ENCODE results near the gene XRN2.
A peak's percentile ranks its signal among the peaks of the same experiment; 100 is the strongest.

Gene XRN2

GRCh38 chr20:21395666-21396598 lies 92.8 kb downstream of the XRN2 start:
- Histone ChIP-seq H3K4me3 (ENCODE audit: control insufficient read depth in 1 of 7, extremely low read depth in 1 of 7, insufficient read depth in 4 of 7, low read depth in 2 of 7, low read length in 6 of 7) (peak overlapping the region in 1 of 7 experiments; percentile 28), H3K27ac (ENCODE audit: insufficient read depth in 1 of 2, low read depth in 1 of 2, low read length in 2 of 2, poor library complexity in 1 of 2, severe bottlenecking in 2 of 2) (no peak overlapping the region), H3K27me3 (replicated peaks in 2 of 5; ENCODE audit: control insufficient read depth in 4 of 5, insufficient read depth in 5 of 5, low read length in 4 of 5) (peaks cover 23 to 99% (median 68%) of the 10 kb centered on the region in 5 experiments), H3K4me1 (ENCODE audit: control extremely low read depth in 1 of 4, control insufficient read depth in 4 of 4, insufficient read depth in 4 of 4, low read length in 3 of 4) (peaks cover 0 to 21% (median 17%) of the 10 kb centered on the region in 4 experiments), H3K9me3 (ENCODE audit: control extremely low read depth in 1 of 5, control insufficient read depth in 4 of 5, insufficient read depth in 2 of 5, low read depth in 1 of 5, low read length in 4 of 5) (no peaks in the 10 kb centered on the region), H3K36me3 (ENCODE audit: control insufficient read depth in 4 of 4, insufficient read depth in 4 of 4, low read length in 3 of 4) (no peaks in the 10 kb centered on the region)
- CTCF ChIA-PET, result interaction anchor here (0.6 kb wide), 1 partner anchor 117 kb away, joined by 3 read pairs; no protein-coding TSS in a partner anchor
- POLR2A ChIA-PET, result no interaction called here
- WGBS (ENCODE audit: insufficient coverage), result 6% methylated on average over 71 of the region's 103 CpGs
- DNase-seq, result peak in 2 of 3 donors; percentile 33 to 52

GRCh38 chr20:21396599-21397340 lies 93.6 kb downstream of the XRN2 start:
- Histone ChIP-seq H3K27ac (ENCODE audit: insufficient read depth in 1 of 2, low read depth in 1 of 2, low read length in 2 of 2, poor library complexity in 1 of 2, severe bottlenecking in 2 of 2) (no peak overlapping the region), H3K36me3 (ENCODE audit: control insufficient read depth in 4 of 4, insufficient read depth in 4 of 4, low read length in 3 of 4) (no peaks in the 10 kb centered on the region), H3K4me3 (ENCODE audit: control insufficient read depth in 1 of 7, extremely low read depth in 1 of 7, insufficient read depth in 4 of 7, low read depth in 2 of 7, low read length in 6 of 7) (peak overlapping the region in 2 of 7 experiments; percentile 4 to 28), H3K4me1 (ENCODE audit: control extremely low read depth in 1 of 4, control insufficient read depth in 4 of 4, insufficient read depth in 4 of 4, low read length in 3 of 4) (peaks cover 0 to 17% (median 14%) of the 10 kb centered on the region in 4 experiments), H3K27me3 (replicated peaks in 2 of 5; ENCODE audit: control insufficient read depth in 4 of 5, insufficient read depth in 5 of 5, low read length in 4 of 5) (peaks cover 23 to 99% (median 74%) of the 10 kb centered on the region in 5 experiments), H3K9me3 (ENCODE audit: control extremely low read depth in 1 of 5, control insufficient read depth in 4 of 5, insufficient read depth in 2 of 5, low read depth in 1 of 5, low read length in 4 of 5) (no peaks in the 10 kb centered on the region)
- ChIA-PET POLR2A (no interaction called here), CTCF (no interaction called here)
- DNase-seq, result peak in 2 of 3 donors; percentile 33 to 43
- WGBS (ENCODE audit: insufficient coverage), result 4% methylated on average over 108 of the region's 116 CpGs

- Histone ChIP-seq H3K4me3 (ENCODE audit: control insufficient read depth in 1 of 7, extremely low read depth in 1 of 7, insufficient read depth in 4 of 7, low read depth in 2 of 7, low read length in 6 of 7) (peak within 1 kb of the TSS in 2 of 7 experiments; percentile 4 to 28), H3K9me3 (ENCODE audit: control extremely low read depth in 1 of 5, control insufficient read depth in 4 of 5, insufficient read depth in 2 of 5, low read depth in 1 of 5, low read length in 4 of 5) (no peaks in the 10 kb centered on the region), H3K36me3 (ENCODE audit: control insufficient read depth in 4 of 4, insufficient read depth in 4 of 4, low read length in 3 of 4) (no peaks in the 10 kb centered on the region), H3K4me1 (ENCODE audit: control extremely low read depth in 1 of 4, control insufficient read depth in 4 of 4, insufficient read depth in 4 of 4, low read length in 3 of 4) (peaks cover 0 to 16% (median 13%) of the 10 kb centered on the region in 4 experiments), H3K27ac (ENCODE audit: insufficient read depth in 1 of 2, low read depth in 1 of 2, low read length in 2 of 2, poor library complexity in 1 of 2, severe bottlenecking in 2 of 2) (no peak within 1 kb of the TSS), H3K27me3 (replicated peaks in 2 of 5; ENCODE audit: control insufficient read depth in 4 of 5, insufficient read depth in 5 of 5, low read length in 4 of 5) (peaks cover 21 to 99% (median 73%) of the 10 kb centered on the region in 5 experiments)
- DNase-seq, result peak in 1 of 3 donors; percentile 24
- ChIA-PET POLR2A (no interaction called here), CTCF (no interaction called here)
- WGBS (ENCODE audit: insufficient coverage), result 7% methylated on average over 52 of the region's 57 CpGs
These were observed 94.4 kb downstream of the XRN2 start, which contains the start of gene NKX2-4 for GRCh38 chr20:21397341-21398108. NKX2-4 (minus strand) TSS chr20:21397526; CDS start chr20:21397399, 127 bp downstream.

GRCh38 chr20:21398109-21399004 lies 95.2 kb downstream of the XRN2 start:
- peaks cover 20 to 97% (median 71%) of the 10 kb centered on the region in 5 experiments for H3K27me3 ChIP-seq (replicated peaks in 2 of 5; ENCODE audit: control insufficient read depth in 4 of 5, insufficient read depth in 5 of 5, low read length in 4 of 5)
- WGBS (ENCODE audit: insufficient coverage), result 35% methylated on average over 2 of the region's 10 CpGs
- ChIA-PET POLR2A (no interaction called here), CTCF (no interaction called here)
- no peaks in the 10 kb centered on the region for H3K9me3 ChIP-seq (ENCODE audit: control extremely low read depth in 1 of 5, control insufficient read depth in 4 of 5, insufficient read depth in 2 of 5, low read depth in 1 of 5, low read length in 4 of 5)
- H3K4me3 ChIP-seq (ENCODE audit: control insufficient read depth in 1 of 7, extremely low read depth in 1 of 7, insufficient read depth in 4 of 7, low read depth in 2 of 7, low read length in 6 of 7), result no peak overlapping the region
- no peaks in the 10 kb centered on the region for H3K36me3 ChIP-seq (ENCODE audit: control insufficient read depth in 4 of 4, insufficient read depth in 4 of 4, low read length in 3 of 4)
- peaks cover 0 to 16% (median 13%) of the 10 kb centered on the region in 4 experiments for H3K4me1 ChIP-seq (ENCODE audit: control extremely low read depth in 1 of 4, control insufficient read depth in 4 of 4, insufficient read depth in 4 of 4, low read length in 3 of 4)
- peak in 2 of 3 donors; percentile 39 to 43 for DNase-seq
- no peak overlapping the region for H3K27ac ChIP-seq (ENCODE audit: insufficient read depth in 1 of 2, low read depth in 1 of 2, low read length in 2 of 2, poor library complexity in 1 of 2, severe bottlenecking in 2 of 2)

- H3K36me3 ChIP-seq (ENCODE audit: control insufficient read depth in 4 of 4, insufficient read depth in 4 of 4, low read length in 3 of 4), result no peaks in the 10 kb centered on the region
- H3K27ac ChIP-seq (ENCODE audit: insufficient read depth in 1 of 2, low read depth in 1 of 2, low read length in 2 of 2, poor library complexity in 1 of 2, severe bottlenecking in 2 of 2), result no peak overlapping the region
- H3K9me3 ChIP-seq (ENCODE audit: control extremely low read depth in 1 of 5, control insufficient read depth in 4 of 5, insufficient read depth in 2 of 5, low read depth in 1 of 5, low read length in 4 of 5), result no peaks in the 10 kb centered on the region
- H3K4me1 ChIP-seq (ENCODE audit: control extremely low read depth in 1 of 4, control insufficient read depth in 4 of 4, insufficient read depth in 4 of 4, low read length in 3 of 4), result peaks cover 0 to 16% (median 13%) of the 10 kb centered on the region in 4 experiments
- CTCF ChIA-PET, result no interaction called here
- no CpG with 5 or more reads among the region's 5 CpGs for WGBS (ENCODE audit: insufficient coverage)
- peak in 2 of 3 donors; percentile 32 for DNase-seq
- H3K4me3 ChIP-seq (ENCODE audit: control insufficient read depth in 1 of 7, extremely low read depth in 1 of 7, insufficient read depth in 4 of 7, low read depth in 2 of 7, low read length in 6 of 7), result no peak overlapping the region
- peaks cover 17 to 96% (median 68%) of the 10 kb centered on the region in 5 experiments for H3K27me3 ChIP-seq (replicated peaks in 2 of 5; ENCODE audit: control insufficient read depth in 4 of 5, insufficient read depth in 5 of 5, low read length in 4 of 5)
- POLR2A ChIA-PET, result no interaction called here
These were observed 95.9 kb downstream of the XRN2 start for GRCh38 chr20:21399005-21399475.

GRCh38 chr20:21411725-21412124 lies 108.6 kb downstream of the XRN2 start:
- ChIA-PET POLR2A (no interaction called here), CTCF (no interaction called here)
- H3K36me3 ChIP-seq (ENCODE audit: control insufficient read depth in 4 of 4, insufficient read depth in 4 of 4, low read length in 3 of 4), result no peaks in the 10 kb centered on the region
- no peak for DNase-seq
- no peak overlapping the region for H3K4me3 ChIP-seq (ENCODE audit: control insufficient read depth in 1 of 7, extremely low read depth in 1 of 7, insufficient read depth in 4 of 7, low read depth in 2 of 7, low read length in 6 of 7)
- H3K27ac ChIP-seq (ENCODE audit: insufficient read depth in 1 of 2, low read depth in 1 of 2, low read length in 2 of 2, poor library complexity in 1 of 2, severe bottlenecking in 2 of 2), result no peak overlapping the region
- H3K9me3 ChIP-seq (ENCODE audit: control extremely low read depth in 1 of 5, control insufficient read depth in 4 of 5, insufficient read depth in 2 of 5, low read depth in 1 of 5, low read length in 4 of 5), result peaks cover 0 to 9% (median 2%) of the 10 kb centered on the region in 5 experiments
- peaks cover 2 to 37% (median 9%) of the 10 kb centered on the region in 5 experiments for H3K27me3 ChIP-seq (replicated peaks in 2 of 5; ENCODE audit: control insufficient read depth in 4 of 5, insufficient read depth in 5 of 5, low read length in 4 of 5)
- no peaks in the 10 kb centered on the region for H3K4me1 ChIP-seq (ENCODE audit: control extremely low read depth in 1 of 4, control insufficient read depth in 4 of 4, insufficient read depth in 4 of 4, low read length in 3 of 4)
